ENCODE results near the gene BATF.

Gene BATF

GRCh38 chr14:75572104-75572503 lies 49.8 kb downstream of the BATF start:
- Histone ChIP-seq H3K36me3 (replicated peaks; ENCODE audit: insufficient read depth, low read length) (no peaks in the 10 kb centered on the region), H3K27me3 (replicated peaks; ENCODE audit: insufficient read depth, low read length) (no peaks in the 10 kb centered on the region), H3K27ac (ENCODE audit: low read length) (no peak overlapping the region), H2AFZ (ENCODE audit: low read length) (no peak overlapping the region), H3K4me1 (ENCODE audit: low read length) (peaks cover 15% of the 10 kb centered on the region), H3K79me2 (ENCODE audit: low read length) (no peaks in the 10 kb centered on the region), H4K20me1 (ENCODE audit: insufficient read depth, low read length) (no peaks in the 10 kb centered on the region), H3F3A (ENCODE audit: insufficient read depth, low read length) (no peaks in the 10 kb centered on the region), H3K9me2 (replicated peaks; ENCODE audit: insufficient read depth, low read length) (no peaks in the 10 kb centered on the region), H3K4me3 (ENCODE audit: low read length) (no peak overlapping the region), H3K4me2 (ENCODE audit: low read depth, low read length) (no peak overlapping the region), H3K9me3 (replicated peaks; ENCODE audit: insufficient read depth, low read length) (no peaks in the 10 kb centered on the region), H3K9ac (ENCODE audit: low read length) (no peak overlapping the region)
- TF ChIP-seq CTCF (IDR thresholded peaks at IDR 0.05; ENCODE audit: low read length) (no peak), EZH2phosphoT487 (IDR thresholded peaks at IDR 0.05; ENCODE audit: low read length) (no peak), EZH2 (optimal IDR thresholded peaks at IDR 0.05; ENCODE audit: low read depth, low read length) (no peak)
- DNase-seq = no peak

GRCh38 chr14:75577090-75577489 lies 54.8 kb downstream of the BATF start:
- Histone ChIP-seq H3K36me3 (replicated peaks; ENCODE audit: insufficient read depth, low read length) (no peaks in the 10 kb centered on the region), H3K4me1 (ENCODE audit: low read length) (0 out of 2 replicates have a peak, but pooled peaks cover 3% of the 10 kb centered on the region), H3K9ac (ENCODE audit: low read length) (no peak overlapping the region), H3F3A (ENCODE audit: insufficient read depth, low read length) (peaks cover 4% of the 10 kb centered on the region; the same call in 1 of the 2 replicates), H4K20me1 (ENCODE audit: insufficient read depth, low read length) (no peaks in the 10 kb centered on the region), H3K9me2 (replicated peaks; ENCODE audit: insufficient read depth, low read length) (no peaks in the 10 kb centered on the region), H2AFZ (ENCODE audit: low read length) (no peak overlapping the region), H3K4me3 (ENCODE audit: low read length) (no peak overlapping the region), H3K27ac (ENCODE audit: low read length) (no peak overlapping the region), H3K27me3 (replicated peaks; ENCODE audit: insufficient read depth, low read length) (no peaks in the 10 kb centered on the region), H3K79me2 (ENCODE audit: low read length) (no peaks in the 10 kb centered on the region), H3K9me3 (replicated peaks; ENCODE audit: insufficient read depth, low read length) (no peaks in the 10 kb centered on the region), H3K4me2 (ENCODE audit: low read depth, low read length) (no peak overlapping the region)
- TF ChIP-seq EZH2 (optimal IDR thresholded peaks at IDR 0.05; ENCODE audit: low read depth, low read length) = no peak
- DNase-seq = no peak

GRCh38 chr14:75577729-75578101 lies 55.4 kb downstream of the BATF start:
- H3K27me3 ChIP-seq (replicated peaks; ENCODE audit: insufficient read depth, low read length) = no peaks in the 10 kb centered on the region
- H3K27ac ChIP-seq (ENCODE audit: low read length) = no peak overlapping the region
- peak; percentile 75 for DNase-seq
- H3K4me1 ChIP-seq (ENCODE audit: low read length) = 0 out of 2 replicates have a peak, but pooled peaks cover 3% of the 10 kb centered on the region
- peak overlapping the region; percentile 89 for H3K4me2 ChIP-seq (ENCODE audit: low read depth, low read length)
- H3K79me2 ChIP-seq (ENCODE audit: low read length) = no peaks in the 10 kb centered on the region
- H3K4me3 ChIP-seq (ENCODE audit: low read length) = peak overlapping the region; percentile 63
- peaks cover 4% of the 10 kb centered on the region; the same call in 1 of the 2 replicates for H3F3A ChIP-seq (ENCODE audit: insufficient read depth, low read length)
- H2AFZ ChIP-seq (ENCODE audit: low read length) = peak overlapping the region; percentile 70
- H3K9ac ChIP-seq (ENCODE audit: low read length) = no peak overlapping the region; the same call in 1 of the 2 replicates
- TF ChIP-seq EZH2phosphoT487 (IDR thresholded peaks at IDR 0.05; ENCODE audit: low read length) (no peak), EZH2 (optimal IDR thresholded peaks at IDR 0.05; ENCODE audit: low read depth, low read length) (no peak), CTCF (IDR thresholded peaks at IDR 0.05; ENCODE audit: low read length) (peak; percentile 52)
- no peaks in the 10 kb centered on the region for H4K20me1 ChIP-seq (ENCODE audit: insufficient read depth, low read length)
- no peaks in the 10 kb centered on the region for H3K9me2 ChIP-seq (replicated peaks; ENCODE audit: insufficient read depth, low read length)
- no peaks in the 10 kb centered on the region for H3K36me3 ChIP-seq (replicated peaks; ENCODE audit: insufficient read depth, low read length)
- H3K9me3 ChIP-seq (replicated peaks; ENCODE audit: insufficient read depth, low read length) = no peaks in the 10 kb centered on the region

- Histone ChIP-seq H3K4me2 (ENCODE audit: low read depth, low read length) (peak within 1 kb of the TSS; percentile 89), H3K9me2 (replicated peaks; ENCODE audit: insufficient read depth, low read length) (no peaks in the 10 kb centered on the region), H2AFZ (ENCODE audit: low read length) (peak within 1 kb of the TSS; percentile 70), H3K9me3 (replicated peaks; ENCODE audit: insufficient read depth, low read length) (no peaks in the 10 kb centered on the region), H3K36me3 (replicated peaks; ENCODE audit: insufficient read depth, low read length) (no peaks in the 10 kb centered on the region), H3K27me3 (replicated peaks; ENCODE audit: insufficient read depth, low read length) (no peaks in the 10 kb centered on the region), H3F3A (ENCODE audit: insufficient read depth, low read length) (peaks cover 4% of the 10 kb centered on the region; the same call in 1 of the 2 replicates), H3K4me1 (ENCODE audit: low read length) (0 out of 2 replicates have a peak, but pooled peaks cover 3% of the 10 kb centered on the region), H3K27ac (ENCODE audit: low read length) (no peak within 1 kb of the TSS), H3K9ac (ENCODE audit: low read length) (no peak within 1 kb of the TSS; the same call in 1 of the 2 replicates), H3K4me3 (ENCODE audit: low read length) (peak within 1 kb of the TSS; percentile 63), H4K20me1 (ENCODE audit: insufficient read depth, low read length) (no peaks in the 10 kb centered on the region), H3K79me2 (ENCODE audit: low read length) (no peaks in the 10 kb centered on the region)
- peak; percentile 26 for DNase-seq
- no peak for TF ChIP-seq EZH2 (optimal IDR thresholded peaks at IDR 0.05; ENCODE audit: low read depth, low read length)
- no peak for TF ChIP-seq EZH2phosphoT487 (IDR thresholded peaks at IDR 0.05; ENCODE audit: low read length)
- TF ChIP-seq CTCF (IDR thresholded peaks at IDR 0.05; ENCODE audit: low read length) = no peak
These were observed 56.0 kb downstream of the BATF start, which contains the start of gene FLVCR2 for GRCh38 chr14:75578102-75578785. Gene FLVCR2 (plus strand): TSS chr14:75578620. CDS start chr14:75578973, 353 bp downstream.

All from MM.1S (cell line).